Neuronal stem cell (in vitro differentiated cells): ENCODE measurements around the gene GPRASP2.
A peak's percentile ranks its signal among the peaks of the same experiment; 100 is the strongest.

Source experiments
- DNase-seq: peaks from one replicate; pipeline ENCODE4 v3.0.0-alpha.2; 2013; ENCODE audit warnings: low spot score
- H2AFZ ChIP-seq: one replicate; pipeline ENCODE4 v1.6.1; 2013; ENCODE audit warnings: mild to moderate bottlenecking, low read length, inconsistent platforms
- H2AK5ac ChIP-seq: 2 replicates; pipeline ENCODE4 v1.6.1; 2013; ENCODE audit warnings: low read depth, mild to moderate bottlenecking, inconsistent platforms, low read length, moderate library complexity, mixed read lengths
- H2BK120ac ChIP-seq: 2 replicates; pipeline ENCODE4 v1.6.1; 2013; ENCODE audit warnings: low read depth, mild to moderate bottlenecking, inconsistent platforms, low read length, moderate library complexity, mixed read lengths
- H2BK12ac ChIP-seq: one replicate; pipeline ENCODE4 v1.6.1; 2013; ENCODE audit warnings: low read length, inconsistent platforms
- H2BK15ac ChIP-seq: 2 replicates; pipeline ENCODE4 v1.6.1; 2013; ENCODE audit warnings: mild to moderate bottlenecking, low read length, inconsistent platforms, mixed read lengths
- H2BK5ac ChIP-seq: one replicate; pipeline ENCODE4 v1.6.1; 2013; ENCODE audit warnings: inconsistent platforms, mild to moderate bottlenecking, low read length, moderate library complexity
- H3K14ac ChIP-seq: one replicate; pipeline ENCODE4 v1.6.1; 2013; ENCODE audit warnings: low read length, inconsistent platforms
- H3K18ac ChIP-seq: 2 replicates; pipeline ENCODE4 v1.6.1; 2013; ENCODE audit warnings: low read length, inconsistent platforms
- H3K23ac ChIP-seq: 2 replicates; pipeline ENCODE4 v1.6.1; 2013; ENCODE audit warnings: low read depth, mild to moderate bottlenecking, mixed read lengths, low read length, inconsistent platforms; ENCODE audit not compliant: poor library complexity
- H3K27ac ChIP-seq: replicated peaks from 3 replicates; pipeline ENCODE4 v1.5.1; 2013; ENCODE audit warnings: low read length, inconsistent platforms
- H3K27me3 ChIP-seq, 3 experiments: 2 replicates each; pipeline ENCODE4 v1.6.1; 2013; ENCODE audit warnings: low read length in 3 of 3, mild to moderate bottlenecking in 2 of 3, inconsistent platforms in 1 of 3, low read depth in 1 of 3, mixed read lengths in 1 of 3, moderate library complexity in 1 of 3; ENCODE audit not compliant: control insufficient read depth in 3 of 3, insufficient read depth in 3 of 3
- H3K36me3 ChIP-seq, 2 donors: replicated peaks in 1 of 2; 2 replicates each; pipeline ENCODE4 v1.6.1; 2013; ENCODE audit warnings: low read length in 2 of 2; ENCODE audit not compliant: control insufficient read depth in 2 of 2, insufficient read depth in 2 of 2
- H3K4ac ChIP-seq: 2 replicates; pipeline ENCODE4 v1.6.1; 2013; ENCODE audit warnings: inconsistent platforms, mild to moderate bottlenecking, low read length, moderate library complexity
- H3K4me1 ChIP-seq, 2 donors: 1 replicate in 1 of 2; 2 replicates in 1 of 2; pipeline ENCODE4 v1.6.1; 2013; ENCODE audit warnings: low read length in 2 of 2, low read depth in 1 of 2; ENCODE audit not compliant: control insufficient read depth in 2 of 2, insufficient read depth in 1 of 2
- H3K4me2 ChIP-seq: one replicate; pipeline ENCODE4 v1.6.1; 2013; ENCODE audit warnings: mild to moderate bottlenecking, low read length, inconsistent platforms; ENCODE audit not compliant: insufficient read depth, poor library complexity, severe bottlenecking
- H3K4me3 ChIP-seq, 2 donors: 2 replicates each; pipeline ENCODE4 v1.5.1; 2013; ENCODE audit warnings: low read length in 2 of 2, mild to moderate bottlenecking in 2 of 2, inconsistent platforms in 1 of 2, moderate library complexity in 1 of 2
- H3K79me1 ChIP-seq: one replicate; pipeline ENCODE4 v1.6.1; 2013; ENCODE audit warnings: low read depth, mild to moderate bottlenecking, inconsistent platforms, low read length, moderate library complexity
- H3K9ac ChIP-seq: one replicate; pipeline ENCODE4 v1.6.1; 2013; ENCODE audit warnings: mild to moderate bottlenecking, low read depth, low read length, inconsistent platforms; ENCODE audit not compliant: poor library complexity
- H3K9me3 ChIP-seq, 2 donors: replicated peaks in 1 of 2; 2 replicates each; pipeline versions ENCODE3 to v1.6.1; 2013; ENCODE audit warnings: low read length in 2 of 2, mild to moderate bottlenecking in 2 of 2, inconsistent platforms in 1 of 2, low read depth in 1 of 2, mixed read lengths in 1 of 2, moderate library complexity in 1 of 2; ENCODE audit not compliant: control insufficient read depth in 2 of 2, insufficient read depth in 1 of 2
- H4K8ac ChIP-seq: one replicate; pipeline ENCODE4 v1.6.1; 2013; ENCODE audit warnings: low read depth, mild to moderate bottlenecking, inconsistent platforms, low read length, moderate library complexity
- H4K91ac ChIP-seq: one replicate; pipeline ENCODE4 v1.6.1; 2013; ENCODE audit warnings: low read length, low read depth, mild to moderate bottlenecking, inconsistent platforms; ENCODE audit not compliant: poor library complexity
- WGBS, 2 donors: extraction: QIAGEN DNeasy Blood & Tissue Kit; methylation state at CpG; one replicate each; pipeline ENCODE4 v1.1.7; 2013; ENCODE audit warnings: missing lambda C conversion rate in 2 of 2, mixed read lengths in 1 of 2; ENCODE audit not compliant: insufficient read length in 2 of 2, insufficient replicate concordance in 1 of 2; ENCODE audit errors: extremely low coverage in 2 of 2; 5-methylcytosine and 5-hydroxymethylcytosine counted together

The GPRASP2 gene

GRCh38 chrX:102712981-102713625, 855 bp downstream of the GPRASP2 start:
- peak overlapping the region; percentile 27 for H3K27ac ChIP-seq

GRCh38 chrX:102714994-102715393, 2.7 kb downstream of the GPRASP2 start:
- Histone ChIP-seq H2BK12ac (no peak overlapping the region), H4K91ac (no peak overlapping the region), H3K36me3 (peaks cover 3 to 23% of the 10 kb centered on the region in 2 donors), H3K27ac (no peak overlapping the region), H2AFZ (no peak overlapping the region), H3K23ac (no peak overlapping the region), H3K4me1 (peaks cover 0 to 4% of the 10 kb centered on the region in 2 donors), H3K27me3 (no peaks in the 10 kb centered on the region), H3K79me1 (peaks cover 2% of the 10 kb centered on the region), H2AK5ac (no peak overlapping the region), H3K4me3 (no peak overlapping the region), H3K9ac (no peak overlapping the region), H3K4me2 (no peak overlapping the region), H3K18ac (no peak overlapping the region), H2BK15ac (no peak overlapping the region), H2BK120ac (no peak overlapping the region), H2BK5ac (no peak overlapping the region), H4K8ac (no peak overlapping the region), H3K14ac (no peak overlapping the region), H3K9me3 (no peaks in the 10 kb centered on the region), H3K4ac (no peak overlapping the region)
- DNase-seq = no peak
- no CpG with 5 or more reads among the region's 6 CpGs for WGBS, 2 donors

More at GRCh38 chrX:102712981-102713625, 855 bp downstream of the GPRASP2 start:
- H3K4me2 ChIP-seq = peak overlapping the region; percentile 60
- H2AFZ ChIP-seq = peak overlapping the region; percentile 95
- DNase-seq = peak; percentile 15
- no peak overlapping the region for H3K14ac ChIP-seq
- H3K9ac ChIP-seq = peak overlapping the region; percentile 63
- no peaks in the 10 kb centered on the region for H3K27me3 ChIP-seq
- peaks cover 0 to 4% of the 10 kb centered on the region in 2 donors for H3K4me1 ChIP-seq
- H2AK5ac ChIP-seq = no peak overlapping the region
- H3K18ac ChIP-seq = peak overlapping the region; percentile 87
- H2BK120ac ChIP-seq = no peak overlapping the region
- no peak overlapping the region for H4K8ac ChIP-seq
- no peak overlapping the region for H2BK12ac ChIP-seq
- WGBS, 2 donors = no CpG with 5 or more reads among the region's 23 CpGs
- no peak overlapping the region for H3K23ac ChIP-seq
- peaks cover 2% of the 10 kb centered on the region for H3K79me1 ChIP-seq
- H2BK15ac ChIP-seq = no peak overlapping the region
- H3K9me3 ChIP-seq = no peaks in the 10 kb centered on the region
- H3K4ac ChIP-seq = no peak overlapping the region
- H2BK5ac ChIP-seq = no peak overlapping the region
- H4K91ac ChIP-seq = no peak overlapping the region
- peak overlapping the region; percentile 65 to 95 for H3K4me3 ChIP-seq
- H3K36me3 ChIP-seq = peaks cover 3 to 23% of the 10 kb centered on the region in 2 donors

- H2BK5ac ChIP-seq = no peak overlapping the region
- no peak overlapping the region for H3K4me3 ChIP-seq
- H3K9me3 ChIP-seq = no peaks in the 10 kb centered on the region
- no peak overlapping the region for H2AK5ac ChIP-seq
- H4K91ac ChIP-seq = no peak overlapping the region
- H3K36me3 ChIP-seq = peaks cover 3 to 23% of the 10 kb centered on the region in 2 donors
- no peak overlapping the region for H2BK12ac ChIP-seq
- H3K4me2 ChIP-seq = no peak overlapping the region
- no peak overlapping the region for H2BK120ac ChIP-seq
- no peaks in the 10 kb centered on the region for H3K27me3 ChIP-seq
- H3K27ac ChIP-seq = no peak overlapping the region
- H2AFZ ChIP-seq = no peak overlapping the region
- WGBS, 2 donors = no CpG with 5 or more reads among the region's 5 CpGs
- no peak overlapping the region for H4K8ac ChIP-seq
- H3K23ac ChIP-seq = no peak overlapping the region
- no peak overlapping the region for H3K9ac ChIP-seq
- H3K79me1 ChIP-seq = peaks cover 4% of the 10 kb centered on the region
- peaks cover 0 to 6% of the 10 kb centered on the region in 2 donors for H3K4me1 ChIP-seq
- H3K18ac ChIP-seq = no peak overlapping the region
- H3K14ac ChIP-seq = no peak overlapping the region
- no peak overlapping the region for H2BK15ac ChIP-seq
- no peak for DNase-seq
- no peak overlapping the region for H3K4ac ChIP-seq
Observed at GRCh38 chrX:102715967-102716366, 3.7 kb downstream of the GPRASP2 start.

GRCh38 chrX:102720237-102721168, 8.3 kb downstream of the GPRASP2 start, which contains the start of gene GPRASP3:
Gene GPRASP3 (plus strand): TSS chrX:102720743. CDS start chrX:102748996, 28,253 bp downstream.
- H3K36me3 ChIP-seq = peaks cover 0 to 6% of the 10 kb centered on the region in 2 donors
- H2BK5ac ChIP-seq = no peak within 1 kb of the TSS
- no peak within 1 kb of the TSS for H3K14ac ChIP-seq
- no peak within 1 kb of the TSS for H2BK120ac ChIP-seq
- peak within 1 kb of the TSS; percentile 65 for H4K8ac ChIP-seq
- H2BK15ac ChIP-seq = no peak within 1 kb of the TSS
- H3K27me3 ChIP-seq = no peaks in the 10 kb centered on the region
- H3K4ac ChIP-seq = no peak within 1 kb of the TSS
- peaks cover 0 to 3% of the 10 kb centered on the region in 2 donors for H3K4me1 ChIP-seq
- no peak within 1 kb of the TSS for H4K91ac ChIP-seq
- H2AK5ac ChIP-seq = no peak within 1 kb of the TSS
- DNase-seq = peak; percentile 24
- no CpG with 5 or more reads among the region's 31 CpGs for WGBS, 2 donors
- H3K9me3 ChIP-seq = no peaks in the 10 kb centered on the region
- H3K9ac ChIP-seq = peak within 1 kb of the TSS; percentile 81
- no peak within 1 kb of the TSS for H2AFZ ChIP-seq
- peaks cover 1% of the 10 kb centered on the region for H3K79me1 ChIP-seq
- H3K27ac ChIP-seq = no peak within 1 kb of the TSS
- no peak within 1 kb of the TSS for H3K18ac ChIP-seq
- H3K23ac ChIP-seq = no peak within 1 kb of the TSS
- peak within 1 kb of the TSS in 1 of 2 donors; percentile 83 for H3K4me3 ChIP-seq
- H3K4me2 ChIP-seq = peak within 1 kb of the TSS; percentile 52
- H2BK12ac ChIP-seq = no peak within 1 kb of the TSS
